ENCODE data around the gene LEUTX.

DNA sequence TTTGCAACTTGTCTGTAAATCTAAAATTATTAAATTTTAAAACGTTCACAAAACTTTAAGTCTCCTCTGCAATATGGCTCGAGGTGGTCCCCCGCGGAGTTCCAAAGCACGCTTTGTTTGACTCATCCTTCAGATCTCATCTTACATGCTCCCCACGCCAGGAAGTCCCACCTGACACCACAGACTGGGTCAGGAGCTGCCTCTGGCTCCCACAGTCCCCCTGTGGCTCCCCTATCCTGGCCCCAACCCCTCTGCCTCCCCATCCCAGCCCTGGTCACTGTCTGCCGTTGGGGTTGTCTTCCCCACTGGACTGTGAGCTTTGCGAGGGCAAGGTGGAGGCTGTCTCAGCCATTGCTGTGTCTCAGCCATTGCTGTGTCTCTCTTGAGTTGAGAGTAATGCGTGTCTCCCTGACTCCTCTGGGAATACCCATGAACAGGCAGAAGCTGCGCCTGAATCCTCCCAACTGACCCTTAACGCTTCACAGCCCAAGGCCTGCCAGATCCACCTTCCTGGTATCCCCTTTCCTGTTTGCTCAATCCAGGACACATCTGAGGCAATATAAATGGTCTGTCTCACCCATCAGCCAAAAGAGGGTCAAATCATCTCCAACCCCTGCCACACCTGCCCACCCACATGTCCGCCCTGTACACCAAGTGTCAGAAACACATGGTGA is 39.4 kb downstream of the LEUTX start:
- TF ChIP-seq GATA3 (IDR thresholded peaks at IDR 0.05; ENCODE audit: low read depth, low read length) (no peak), GATA2 (IDR thresholded peaks at IDR 0.05; ENCODE audit: low read depth, low read length) (no peak)
